Neural cell (in vitro differentiated cells): Measurements from ENCODE around the gene ARTN. TPM values are rescaled to one million over a fixed set of nuclear protein-coding genes. Genes with fewer than 3 reads are reported as not detected.

Experiments used
- H2AFZ ChIP-seq: fragments of 200-600, 300-800 bp; sonication (generic), shearing (Covaris generic); 2 replicates; pipeline ENCODE4 v1.6.0; 2014; ENCODE audit warnings: low read depth, mild to moderate bottlenecking, antibody characterized with exemption, low read length, moderate library complexity
- H3F3A ChIP-seq: fragments of 200-600 bp; shearing (Covaris generic); 2 replicates; pipeline ENCODE4 v1.6.1; 2016; ENCODE audit warnings: mild to moderate bottlenecking, moderate library complexity, mixed read lengths, antibody characterized with exemption, low read length; ENCODE audit not compliant: insufficient read depth, poor library complexity, severe bottlenecking
- H3K27ac ChIP-seq: fragments of 200-600, 300-800 bp; sonication (generic), shearing (Covaris generic); 2 replicates; pipeline ENCODE4 v1.5.1; 2014; ENCODE audit warnings: mild to moderate bottlenecking, low read length, moderate library complexity
- H3K27me3 ChIP-seq: fragments of 300-800, 200-600 bp; sonication (generic), shearing (Covaris generic); 2 replicates; pipeline ENCODE4 v1.6.0; 2014; ENCODE audit warnings: mild to moderate bottlenecking, low read depth, low read length, moderate library complexity; ENCODE audit not compliant: insufficient read depth
- H3K36me3 ChIP-seq: fragments of 300-800, 200-600 bp; sonication (generic), shearing (Covaris generic); 2 replicates; pipeline ENCODE4 v1.5.1; 2014; ENCODE audit warnings: mild to moderate bottlenecking, antibody characterized with exemption, low read length, moderate library complexity; ENCODE audit not compliant: insufficient read depth
- H3K4me2 ChIP-seq: fragments of 300-800, 200-600 bp; sonication (generic), shearing (Covaris generic); 2 replicates; pipeline ENCODE4 v1.6.0; 2014; ENCODE audit warnings: mild to moderate bottlenecking, low read length
- H3K4me3 ChIP-seq: fragments of 300-800, 200-600 bp; sonication (generic), shearing (Covaris generic); 2 replicates; pipeline ENCODE4 v1.5.1; 2014; ENCODE audit warnings: mild to moderate bottlenecking, low read length, moderate library complexity
- H3K79me2 ChIP-seq: fragments of 200-600 bp; shearing (Covaris generic); replicated peaks from 2 replicates; pipeline ENCODE4 v1.6.0; 2014; ENCODE audit warnings: mild to moderate bottlenecking, low read length, moderate library complexity; ENCODE audit not compliant: insufficient read depth
- H3K9ac ChIP-seq: fragments of 300-800, 200-600 bp; sonication (generic), shearing (Covaris generic); 2 replicates; pipeline ENCODE4 v1.6.1; 2016; ENCODE audit warnings: mild to moderate bottlenecking, low read length, mixed read lengths
- H3K9me2 ChIP-seq: fragments of 200-600 bp; shearing (Covaris generic); 2 replicates; pipeline ENCODE4 v1.6.1; 2016; ENCODE audit warnings: mild to moderate bottlenecking, low read length, mixed read lengths; ENCODE audit not compliant: insufficient read depth
- H3K9me3 ChIP-seq: fragments of 200-600, 300-800 bp; sonication (generic), shearing (Covaris generic); 2 replicates; pipeline ENCODE4 v1.6.1; 2016; ENCODE audit warnings: mild to moderate bottlenecking, mixed run types, low read length, moderate library complexity, mixed read lengths
- H4K20me1 ChIP-seq: fragments of 200-600 bp; shearing (Covaris generic); 2 replicates; pipeline ENCODE4 v1.6.1; 2016; ENCODE audit warnings: mild to moderate bottlenecking, mixed run types; ENCODE audit not compliant: insufficient read depth
- EP300 ChIP-seq: fragments of 450-650 bp; conservative IDR thresholded peaks from 2 replicates; pipeline ENCODE4 v1.6.1; 2014; ENCODE audit warnings: antibody characterized with exemption, mild to moderate bottlenecking, moderate library complexity; ENCODE audit not compliant: poor library complexity, severe bottlenecking
- EZH2 ChIP-seq: fragments of 200-600, 300-800 bp; shearing (Covaris generic), sonication (generic); IDR thresholded peaks from 2 replicates; pipeline ENCODE4 v1.6.1; 2014; ENCODE audit warnings: antibody characterized with exemption, low read length, borderline replicate concordance, mild to moderate bottlenecking; ENCODE audit not compliant: insufficient read depth, poor library complexity, severe bottlenecking
- MXI1 ChIP-seq: fragments of 450-650 bp; conservative IDR thresholded peaks from 2 replicates; pipeline ENCODE4 v1.6.1; 2014; ENCODE audit warnings: antibody characterized with exemption, mild to moderate bottlenecking; ENCODE audit not compliant: poor library complexity, severe bottlenecking
- POLR2AphosphoS5 ChIP-seq: IDR thresholded peaks from 2 replicates; pipeline ENCODE4 v1.6.1; 2012
- RAD21 ChIP-seq: fragments of 450-650 bp; conservative IDR thresholded peaks from 2 replicates; pipeline ENCODE4 v1.6.1; 2014; ENCODE audit warnings: antibody characterized with exemption, mild to moderate bottlenecking, moderate library complexity
- SMC3 ChIP-seq: fragments of 450-650 bp; conservative IDR thresholded peaks from 2 replicates; pipeline ENCODE4 v1.6.1; 2014; ENCODE audit warnings: antibody characterized with exemption, mild to moderate bottlenecking, moderate library complexity; ENCODE audit not compliant: poor library complexity
- TAF1 ChIP-seq: IDR thresholded peaks from 2 replicates; pipeline ENCODE4 v1.6.1; 2012; ENCODE audit warnings: low read depth
- polyA plus RNA-seq: library from polyadenylated mRNA; depleted of rRNA; stranded (reverse); fragments of >200 nt; gene quantifications from 2 replicates; pipeline ENCODE4 v1.2.3, GENCODE V29; 2014
- TF ChIP-seq, protein P1 (sequence below): IDR thresholded peaks from 2 replicates; pipeline ENCODE4 v1.6.1; 2012; ENCODE audit warnings: borderline replicate concordance
- TF ChIP-seq, protein P2 (sequence below): fragments of 450-650 bp; IDR thresholded peaks from 2 replicates; pipeline ENCODE4 v1.5.1; 2014; ENCODE audit warnings: antibody characterized with exemption, mild to moderate bottlenecking, moderate library complexity; ENCODE audit not compliant: poor library complexity, severe bottlenecking

The ARTN gene
- polyA plus RNA-seq, 1 donor from 2014 or later: 1.4 TPM

DNA sequence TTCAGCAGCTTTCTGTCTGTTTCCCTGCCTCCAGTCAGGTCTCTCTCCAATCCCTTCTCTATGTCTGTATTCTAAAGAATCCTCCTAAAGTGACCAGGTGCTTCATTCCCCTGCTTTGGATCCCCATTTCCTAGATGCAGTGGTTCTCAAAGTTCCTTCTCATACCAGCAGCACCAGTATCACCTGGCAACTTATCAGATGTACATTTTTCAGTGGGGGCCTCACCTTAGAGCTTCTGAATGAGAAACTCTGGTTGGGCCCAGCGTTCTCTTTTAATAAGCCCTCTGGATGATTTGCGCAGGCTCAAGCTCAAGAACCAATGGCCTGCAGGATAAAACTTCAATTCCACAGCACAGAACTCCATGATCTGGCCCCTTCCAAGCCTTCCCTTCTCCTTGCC lies 25.4 kb upstream of the ARTN start:
- H3K79me2 ChIP-seq: no peaks in the 10 kb centered on the region
- TF ChIP-seq, protein P1, sequence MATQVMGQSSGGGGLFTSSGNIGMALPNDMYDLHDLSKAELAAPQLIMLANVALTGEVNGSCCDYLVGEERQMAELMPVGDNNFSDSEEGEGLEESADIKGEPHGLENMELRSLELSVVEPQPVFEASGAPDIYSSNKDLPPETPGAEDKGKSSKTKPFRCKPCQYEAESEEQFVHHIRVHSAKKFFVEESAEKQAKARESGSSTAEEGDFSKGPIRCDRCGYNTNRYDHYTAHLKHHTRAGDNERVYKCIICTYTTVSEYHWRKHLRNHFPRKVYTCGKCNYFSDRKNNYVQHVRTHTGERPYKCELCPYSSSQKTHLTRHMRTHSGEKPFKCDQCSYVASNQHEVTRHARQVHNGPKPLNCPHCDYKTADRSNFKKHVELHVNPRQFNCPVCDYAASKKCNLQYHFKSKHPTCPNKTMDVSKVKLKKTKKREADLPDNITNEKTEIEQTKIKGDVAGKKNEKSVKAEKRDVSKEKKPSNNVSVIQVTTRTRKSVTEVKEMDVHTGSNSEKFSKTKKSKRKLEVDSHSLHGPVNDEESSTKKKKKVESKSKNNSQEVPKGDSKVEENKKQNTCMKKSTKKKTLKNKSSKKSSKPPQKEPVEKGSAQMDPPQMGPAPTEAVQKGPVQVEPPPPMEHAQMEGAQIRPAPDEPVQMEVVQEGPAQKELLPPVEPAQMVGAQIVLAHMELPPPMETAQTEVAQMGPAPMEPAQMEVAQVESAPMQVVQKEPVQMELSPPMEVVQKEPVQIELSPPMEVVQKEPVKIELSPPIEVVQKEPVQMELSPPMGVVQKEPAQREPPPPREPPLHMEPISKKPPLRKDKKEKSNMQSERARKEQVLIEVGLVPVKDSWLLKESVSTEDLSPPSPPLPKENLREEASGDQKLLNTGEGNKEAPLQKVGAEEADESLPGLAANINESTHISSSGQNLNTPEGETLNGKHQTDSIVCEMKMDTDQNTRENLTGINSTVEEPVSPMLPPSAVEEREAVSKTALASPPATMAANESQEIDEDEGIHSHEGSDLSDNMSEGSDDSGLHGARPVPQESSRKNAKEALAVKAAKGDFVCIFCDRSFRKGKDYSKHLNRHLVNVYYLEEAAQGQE: no peak
- no peak for TF ChIP-seq RAD21
- TF ChIP-seq EP300: no peak
- TF ChIP-seq MXI1: no peak
- H4K20me1 ChIP-seq: no peaks in the 10 kb centered on the region

DNA sequence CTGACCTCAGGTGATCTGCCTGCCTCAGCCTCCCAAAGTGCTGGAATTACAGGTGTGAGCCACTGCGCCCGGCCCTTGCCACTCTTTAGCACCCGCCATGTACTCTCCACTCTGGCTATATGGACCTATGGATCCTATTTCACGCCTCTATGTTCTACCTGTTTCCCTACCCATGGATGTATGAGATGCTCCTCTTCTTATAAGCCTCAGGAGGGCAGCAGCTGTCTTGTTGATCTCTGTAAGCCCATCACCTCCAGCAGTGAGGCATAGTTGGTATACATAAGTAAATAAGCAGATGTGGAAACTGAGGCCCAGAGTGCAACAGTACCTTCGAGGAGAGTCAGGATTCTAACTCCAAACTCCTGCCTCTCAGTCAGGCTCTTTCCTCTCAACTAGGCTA lies 24.7 kb upstream of the ARTN start:
- peaks cover 4% of the 10 kb centered on the region for H3K36me3 ChIP-seq
- H3K27me3 ChIP-seq: no peaks in the 10 kb centered on the region
- H3F3A ChIP-seq: no peaks in the 10 kb centered on the region
- H2AFZ ChIP-seq: no peak overlapping the region
- H4K20me1 ChIP-seq: no peaks in the 10 kb centered on the region
- no peaks in the 10 kb centered on the region for H3K9me3 ChIP-seq
- H3K9me2 ChIP-seq: no peaks in the 10 kb centered on the region
- no peaks in the 10 kb centered on the region for H3K79me2 ChIP-seq
- no peak overlapping the region for H3K9ac ChIP-seq
- no peak overlapping the region for H3K27ac ChIP-seq
- H3K4me2 ChIP-seq: no peak overlapping the region
- no peak for TF ChIP-seq SMC3
- TF ChIP-seq, protein P2, sequence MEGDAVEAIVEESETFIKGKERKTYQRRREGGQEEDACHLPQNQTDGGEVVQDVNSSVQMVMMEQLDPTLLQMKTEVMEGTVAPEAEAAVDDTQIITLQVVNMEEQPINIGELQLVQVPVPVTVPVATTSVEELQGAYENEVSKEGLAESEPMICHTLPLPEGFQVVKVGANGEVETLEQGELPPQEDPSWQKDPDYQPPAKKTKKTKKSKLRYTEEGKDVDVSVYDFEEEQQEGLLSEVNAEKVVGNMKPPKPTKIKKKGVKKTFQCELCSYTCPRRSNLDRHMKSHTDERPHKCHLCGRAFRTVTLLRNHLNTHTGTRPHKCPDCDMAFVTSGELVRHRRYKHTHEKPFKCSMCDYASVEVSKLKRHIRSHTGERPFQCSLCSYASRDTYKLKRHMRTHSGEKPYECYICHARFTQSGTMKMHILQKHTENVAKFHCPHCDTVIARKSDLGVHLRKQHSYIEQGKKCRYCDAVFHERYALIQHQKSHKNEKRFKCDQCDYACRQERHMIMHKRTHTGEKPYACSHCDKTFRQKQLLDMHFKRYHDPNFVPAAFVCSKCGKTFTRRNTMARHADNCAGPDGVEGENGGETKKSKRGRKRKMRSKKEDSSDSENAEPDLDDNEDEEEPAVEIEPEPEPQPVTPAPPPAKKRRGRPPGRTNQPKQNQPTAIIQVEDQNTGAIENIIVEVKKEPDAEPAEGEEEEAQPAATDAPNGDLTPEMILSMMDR: peak; percentile 32
- no peak overlapping the region for H3K4me3 ChIP-seq

More for the DNA sequence above, 25.4 kb upstream of the ARTN start:
- Histone ChIP-seq H3K27ac (no peak overlapping the region), H3K36me3 (peaks cover 4% of the 10 kb centered on the region), H3K4me3 (no peak overlapping the region), H3F3A (no peaks in the 10 kb centered on the region), H3K9me2 (no peaks in the 10 kb centered on the region), H3K27me3 (no peaks in the 10 kb centered on the region), H3K9ac (no peak overlapping the region), H3K9me3 (no peaks in the 10 kb centered on the region), H3K4me2 (no peak overlapping the region), H2AFZ (no peak overlapping the region)

DNA sequence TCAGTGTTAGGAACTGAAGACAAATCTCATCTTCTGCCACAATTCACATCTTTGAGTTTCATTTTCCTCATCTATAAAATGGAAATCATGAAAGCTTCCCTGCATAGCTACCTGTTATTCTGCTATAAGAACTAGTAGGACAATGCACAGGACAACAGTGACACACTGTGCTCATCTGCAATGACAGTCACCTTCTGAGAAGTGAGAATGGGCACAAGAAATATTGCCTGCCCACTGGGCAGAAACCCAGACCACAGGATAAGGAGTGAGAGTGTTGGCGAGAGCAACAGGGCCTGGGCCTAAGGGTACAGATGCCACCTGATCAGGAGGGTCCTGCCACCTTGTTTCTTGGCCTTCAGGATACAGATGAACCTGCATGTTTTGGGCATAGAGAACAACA lies 23.3 kb upstream of the ARTN start:
- H3K9me3 ChIP-seq: no peaks in the 10 kb centered on the region
- H2AFZ ChIP-seq: no peak overlapping the region
- no peaks in the 10 kb centered on the region for H3K27me3 ChIP-seq
- H3K36me3 ChIP-seq: peaks cover 4% of the 10 kb centered on the region
- H4K20me1 ChIP-seq: no peaks in the 10 kb centered on the region
- H3K79me2 ChIP-seq: no peaks in the 10 kb centered on the region
- no peak overlapping the region for H3K27ac ChIP-seq
- no peak for TF ChIP-seq EZH2
- no peak for TF ChIP-seq SMC3
- TF ChIP-seq, protein P1: no peak
- TF ChIP-seq POLR2AphosphoS5: no peak
- TF ChIP-seq EP300: no peak
- TF ChIP-seq MXI1: no peak
- TF ChIP-seq TAF1: no peak
- TF ChIP-seq, protein P2: no peak
- H3K9me2 ChIP-seq: no peaks in the 10 kb centered on the region
- H3F3A ChIP-seq: no peaks in the 10 kb centered on the region
- no peak overlapping the region for H3K4me2 ChIP-seq
- no peak overlapping the region for H3K4me3 ChIP-seq
- no peak overlapping the region for H3K9ac ChIP-seq
